Kidney capillary endothelial cell (primary cell): ENCODE data around the gene CLCA2.
"Not testable (repeated sequence)": the region's sequence is repeated elsewhere in the genome, so short reads cannot be mapped to it uniquely, and the experiment has no call there.

ENCODE experiments used
- DNase-seq: peaks from one replicate; pipeline ENCODE4 v3.0.0-alpha.2; 2018; ENCODE audit warnings: low spot score

The CLCA2 gene

GRCh38 chr1:86472767-86473166, 48.8 kb downstream of the CLCA2 start:
- DNase-seq, result no peak

GRCh38 chr1:86477256-86477655, 53.3 kb downstream of the CLCA2 start:
- no peak for DNase-seq

- DNase-seq, result no peak
These were observed 53.7 kb downstream of the CLCA2 start for GRCh38 chr1:86477682-86478081.

- no peak for DNase-seq
These were observed 54.6 kb downstream of the CLCA2 start for GRCh38 chr1:86478416-86479156.

- no peak for DNase-seq
These were observed 58.0 kb downstream of the CLCA2 start for GRCh38 chr1:86481966-86482365.

GRCh38 chr1:86487131-86487810, 63.3 kb downstream of the CLCA2 start:
- DNase-seq, result no peak

- no peak for DNase-seq
These were observed 63.8 kb downstream of the CLCA2 start for GRCh38 chr1:86487811-86488141.

GRCh38 chr1:86489242-86489878, 65.4 kb downstream of the CLCA2 start:
- DNase-seq, result no peak

- no peak for DNase-seq
These were observed 67.4 kb downstream of the CLCA2 start for GRCh38 chr1:86491171-86491950.

- DNase-seq, result no peak
These were observed 74.3 kb downstream of the CLCA2 start for GRCh38 chr1:86498281-86498680.

- DNase-seq, result peak; percentile 64
These were observed 76.1 kb downstream of the CLCA2 start for GRCh38 chr1:86499987-86500593.

- no peak for DNase-seq
These were observed 76.7 kb downstream of the CLCA2 start for GRCh38 chr1:86500714-86501113.

GRCh38 chr1:86502125-86502646, 78.2 kb downstream of the CLCA2 start:
- DNase-seq, result not testable (repeated sequence)

GRCh38 chr1:86502721-86503405, 78.9 kb downstream of the CLCA2 start:
- DNase-seq, result no peak

GRCh38 chr1:86503406-86504136, 79.6 kb downstream of the CLCA2 start:
- DNase-seq, result no peak

- no peak for DNase-seq
These were observed 80.1 kb downstream of the CLCA2 start for GRCh38 chr1:86504137-86504479.

GRCh38 chr1:86504895-86505563, 81.1 kb downstream of the CLCA2 start:
- DNase-seq, result no peak

GRCh38 chr1:86505564-86505902, 81.6 kb downstream of the CLCA2 start:
- DNase-seq, result no peak
